Cortex of kidney (tissue), 1 donor: ENCODE data around the gene FANCC.
"Not testable (repeated sequence)": the region's sequence is repeated elsewhere in the genome, so short reads cannot be mapped to it uniquely, and the experiment has no call there.

Experiments
- DNase-seq: peaks from one replicate; lab custom pipeline; 2025; lab: John Stamatoyannopoulos, UW

Gene FANCC

GRCh38 chr9:95226921-95227320, 90.6 kb downstream of the FANCC start:
- DNase-seq, result no peak

- no peak for DNase-seq
These were observed 91.8 kb downstream of the FANCC start for GRCh38 chr9:95225726-95226106.

- DNase-seq, result no peak
These were observed 92.3 kb downstream of the FANCC start for GRCh38 chr9:95225076-95225725.

GRCh38 chr9:95224376-95225019, 93.0 kb downstream of the FANCC start:
- no peak for DNase-seq

- not testable (repeated sequence) for DNase-seq
These were observed 97.2 kb downstream of the FANCC start for GRCh38 chr9:95220352-95220751.

GRCh38 chr9:95218773-95219172, 98.7 kb downstream of the FANCC start:
- no peak for DNase-seq

GRCh38 chr9:95217936-95218335, 99.6 kb downstream of the FANCC start:
- no peak for DNase-seq

- DNase-seq, result no peak
These were observed 102.1 kb downstream of the FANCC start for GRCh38 chr9:95215336-95215898.

GRCh38 chr9:95213117-95213516, 104.4 kb downstream of the FANCC start:
- no peak for DNase-seq

- no peak for DNase-seq
These were observed 106.5 kb downstream of the FANCC start for GRCh38 chr9:95211028-95211427.

GRCh38 chr9:95207403-95207802, 110.1 kb downstream of the FANCC start:
- DNase-seq, result no peak

GRCh38 chr9:95206143-95206542, 111.4 kb downstream of the FANCC start:
- DNase-seq, result no peak

- no peak for DNase-seq
These were observed 112.8 kb downstream of the FANCC start for GRCh38 chr9:95204710-95205109.

- no peak for DNase-seq
These were observed 113.2 kb downstream of the FANCC start for GRCh38 chr9:95204310-95204709.

- not testable (repeated sequence) for DNase-seq
These were observed 114.5 kb downstream of the FANCC start for GRCh38 chr9:95203019-95203418.

- no peak for DNase-seq
These were observed 115.3 kb downstream of the FANCC start for GRCh38 chr9:95202076-95202681.

- DNase-seq, result no peak
These were observed 116.3 kb downstream of the FANCC start for GRCh38 chr9:95201206-95201605.

GRCh38 chr9:95197692-95198271, 119.7 kb downstream of the FANCC start:
- DNase-seq, result no peak

GRCh38 chr9:95193480-95193879, 124.0 kb downstream of the FANCC start:
- DNase-seq, result no peak

GRCh38 chr9:95193067-95193466, 124.4 kb downstream of the FANCC start:
- no peak for DNase-seq

GRCh38 chr9:95192631-95193030, 124.9 kb downstream of the FANCC start:
- no peak for DNase-seq

- no peak for DNase-seq
These were observed 127.1 kb downstream of the FANCC start for GRCh38 chr9:95190413-95190812.
